GM12864 (cell line): ENCODE results near the gene CREB3.
A peak's percentile ranks its signal among the peaks of the same experiment; 100 is the strongest.

ENCODE experiments used
- DNase-seq: peaks from one replicate; pipeline ENCODE4 v3.0.0-alpha.2; 2011; ENCODE audit warnings: low read depth
- H3K4me3 ChIP-seq: 2 replicates; pipeline ENCODE4 v1.5.1; 2011; ENCODE audit warnings: mild to moderate bottlenecking, low read depth, low read length, control low read depth
- TF ChIP-seq, protein P1 (sequence below): IDR thresholded peaks from 2 replicates; pipeline ENCODE4 v1.5.1; 2011; ENCODE audit warnings: low read depth, mild to moderate bottlenecking, moderate library complexity, low read length, control low read depth, inconsistent platforms; ENCODE audit errors: missing control alignments

CREB3 gene, protein sequence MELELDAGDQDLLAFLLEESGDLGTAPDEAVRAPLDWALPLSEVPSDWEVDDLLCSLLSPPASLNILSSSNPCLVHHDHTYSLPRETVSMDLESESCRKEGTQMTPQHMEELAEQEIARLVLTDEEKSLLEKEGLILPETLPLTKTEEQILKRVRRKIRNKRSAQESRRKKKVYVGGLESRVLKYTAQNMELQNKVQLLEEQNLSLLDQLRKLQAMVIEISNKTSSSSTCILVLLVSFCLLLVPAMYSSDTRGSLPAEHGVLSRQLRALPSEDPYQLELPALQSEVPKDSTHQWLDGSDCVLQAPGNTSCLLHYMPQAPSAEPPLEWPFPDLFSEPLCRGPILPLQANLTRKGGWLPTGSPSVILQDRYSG

DNA sequence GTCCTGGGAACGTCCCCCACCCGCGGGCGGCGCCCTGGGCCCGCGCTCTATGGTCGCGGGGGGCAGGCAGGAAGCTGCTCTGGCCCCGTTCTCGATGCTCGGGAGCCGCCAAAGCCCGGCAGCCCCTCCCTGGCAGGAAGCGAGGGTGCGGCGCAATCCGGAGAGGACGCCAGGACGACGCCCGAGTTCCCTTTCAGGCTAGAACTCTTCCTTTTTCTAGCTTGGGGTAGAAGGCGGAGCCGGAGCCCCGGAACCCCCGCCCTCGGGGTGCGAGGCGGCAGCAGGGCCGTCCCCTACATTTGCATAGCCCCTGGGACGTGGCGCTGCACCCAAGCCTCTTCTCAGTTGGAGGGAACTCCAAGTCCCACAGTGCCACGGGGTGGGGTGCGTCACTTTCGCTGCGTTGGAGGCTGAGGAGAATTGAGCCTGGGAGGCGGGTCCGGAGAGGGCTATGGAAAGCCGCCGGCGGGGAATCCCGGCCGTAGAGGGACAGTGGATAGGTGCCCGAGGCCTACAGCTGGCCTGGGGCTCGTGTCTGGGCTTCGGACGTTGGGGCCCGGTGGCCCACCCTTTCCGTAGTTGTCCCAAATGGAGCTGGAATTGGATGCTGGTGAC is at the start of gene CREB3, which contains the start of gene TLN1:
Gene CREB3 (plus strand): TSS at position 482 of the 615 bp plus-strand sequence. CDS start 107 bp downstream, at position 589.
Gene TLN1 (minus strand): TSS at position 11 of the 615 bp plus-strand sequence. CDS start 6,501 bp downstream, outside the sequence.
- TF ChIP-seq, protein P1, sequence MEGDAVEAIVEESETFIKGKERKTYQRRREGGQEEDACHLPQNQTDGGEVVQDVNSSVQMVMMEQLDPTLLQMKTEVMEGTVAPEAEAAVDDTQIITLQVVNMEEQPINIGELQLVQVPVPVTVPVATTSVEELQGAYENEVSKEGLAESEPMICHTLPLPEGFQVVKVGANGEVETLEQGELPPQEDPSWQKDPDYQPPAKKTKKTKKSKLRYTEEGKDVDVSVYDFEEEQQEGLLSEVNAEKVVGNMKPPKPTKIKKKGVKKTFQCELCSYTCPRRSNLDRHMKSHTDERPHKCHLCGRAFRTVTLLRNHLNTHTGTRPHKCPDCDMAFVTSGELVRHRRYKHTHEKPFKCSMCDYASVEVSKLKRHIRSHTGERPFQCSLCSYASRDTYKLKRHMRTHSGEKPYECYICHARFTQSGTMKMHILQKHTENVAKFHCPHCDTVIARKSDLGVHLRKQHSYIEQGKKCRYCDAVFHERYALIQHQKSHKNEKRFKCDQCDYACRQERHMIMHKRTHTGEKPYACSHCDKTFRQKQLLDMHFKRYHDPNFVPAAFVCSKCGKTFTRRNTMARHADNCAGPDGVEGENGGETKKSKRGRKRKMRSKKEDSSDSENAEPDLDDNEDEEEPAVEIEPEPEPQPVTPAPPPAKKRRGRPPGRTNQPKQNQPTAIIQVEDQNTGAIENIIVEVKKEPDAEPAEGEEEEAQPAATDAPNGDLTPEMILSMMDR = no peak
- DNase-seq = peak; percentile 94
- peak within 1 kb of the TSS; percentile 71 for H3K4me3 ChIP-seq

DNA sequence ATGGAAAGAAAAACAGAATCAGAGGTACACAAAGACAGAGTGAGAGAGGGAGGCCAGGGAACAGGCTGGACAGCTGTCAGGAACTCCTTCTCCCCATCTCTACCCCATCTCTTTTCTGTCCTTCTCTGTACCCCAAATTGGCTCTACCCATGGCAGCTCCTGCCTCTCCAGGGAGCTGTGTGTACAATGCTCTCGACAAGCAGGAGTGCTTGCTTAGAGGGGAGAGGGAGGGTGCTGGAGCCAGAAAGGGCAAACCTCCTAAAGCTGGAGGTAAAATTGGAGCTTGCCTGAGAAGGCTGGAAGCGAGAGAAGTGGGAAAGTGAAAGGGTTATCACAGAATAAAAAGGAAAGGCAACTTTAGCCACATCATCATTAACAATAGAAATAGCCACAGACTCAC is 49.1 kb upstream of the CREB3 start:
- TF ChIP-seq, protein P1 = no peak
- DNase-seq = no peak
- H3K4me3 ChIP-seq = no peak overlapping the region

DNA sequence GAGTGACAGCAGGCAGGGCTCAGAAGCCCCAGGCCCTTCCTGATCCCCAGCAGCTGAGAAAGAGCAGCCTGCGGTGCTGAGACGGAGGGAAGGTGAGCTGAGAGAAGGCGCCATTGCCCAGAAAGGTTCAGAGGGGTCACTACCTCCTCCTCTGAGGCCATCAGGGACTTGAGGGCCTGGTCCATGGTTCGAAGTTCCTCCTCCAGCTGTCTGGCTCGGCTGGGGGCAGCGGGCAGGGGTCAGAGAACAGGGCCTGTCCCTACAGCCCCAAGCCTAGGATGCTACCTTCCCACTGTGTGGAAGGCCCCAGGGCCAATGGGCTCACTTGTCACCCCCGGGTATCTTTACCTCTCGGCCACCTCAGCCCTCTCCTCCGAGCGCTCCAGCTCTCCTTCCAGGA is 47.5 kb upstream of the CREB3 start:
- no peak for DNase-seq
- no peak overlapping the region for H3K4me3 ChIP-seq
- TF ChIP-seq, protein P1 = no peak

DNA sequence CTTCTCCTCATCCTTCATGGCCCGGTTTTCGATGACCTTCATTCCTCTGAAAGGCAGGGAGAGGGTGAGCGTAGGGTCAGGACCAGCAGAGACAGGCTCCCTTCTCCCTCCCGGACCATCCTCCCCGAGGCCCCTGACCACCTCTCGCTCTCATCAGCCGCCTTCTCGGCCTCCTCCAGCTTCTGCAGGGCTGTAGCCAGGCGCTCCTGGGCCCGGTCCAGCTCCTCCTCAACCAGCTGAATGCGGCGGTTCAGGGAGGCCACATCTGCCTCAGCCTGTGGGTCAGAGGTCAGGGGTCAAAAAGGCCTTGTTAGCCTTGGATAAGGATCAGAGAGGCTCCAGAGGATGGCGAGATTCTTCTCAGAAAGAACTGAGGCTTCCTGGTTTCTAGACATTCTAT is 47.0 kb upstream of the CREB3 start:
- no peak overlapping the region for H3K4me3 ChIP-seq
- DNase-seq = no peak
- TF ChIP-seq, protein P1 = no peak

DNA sequence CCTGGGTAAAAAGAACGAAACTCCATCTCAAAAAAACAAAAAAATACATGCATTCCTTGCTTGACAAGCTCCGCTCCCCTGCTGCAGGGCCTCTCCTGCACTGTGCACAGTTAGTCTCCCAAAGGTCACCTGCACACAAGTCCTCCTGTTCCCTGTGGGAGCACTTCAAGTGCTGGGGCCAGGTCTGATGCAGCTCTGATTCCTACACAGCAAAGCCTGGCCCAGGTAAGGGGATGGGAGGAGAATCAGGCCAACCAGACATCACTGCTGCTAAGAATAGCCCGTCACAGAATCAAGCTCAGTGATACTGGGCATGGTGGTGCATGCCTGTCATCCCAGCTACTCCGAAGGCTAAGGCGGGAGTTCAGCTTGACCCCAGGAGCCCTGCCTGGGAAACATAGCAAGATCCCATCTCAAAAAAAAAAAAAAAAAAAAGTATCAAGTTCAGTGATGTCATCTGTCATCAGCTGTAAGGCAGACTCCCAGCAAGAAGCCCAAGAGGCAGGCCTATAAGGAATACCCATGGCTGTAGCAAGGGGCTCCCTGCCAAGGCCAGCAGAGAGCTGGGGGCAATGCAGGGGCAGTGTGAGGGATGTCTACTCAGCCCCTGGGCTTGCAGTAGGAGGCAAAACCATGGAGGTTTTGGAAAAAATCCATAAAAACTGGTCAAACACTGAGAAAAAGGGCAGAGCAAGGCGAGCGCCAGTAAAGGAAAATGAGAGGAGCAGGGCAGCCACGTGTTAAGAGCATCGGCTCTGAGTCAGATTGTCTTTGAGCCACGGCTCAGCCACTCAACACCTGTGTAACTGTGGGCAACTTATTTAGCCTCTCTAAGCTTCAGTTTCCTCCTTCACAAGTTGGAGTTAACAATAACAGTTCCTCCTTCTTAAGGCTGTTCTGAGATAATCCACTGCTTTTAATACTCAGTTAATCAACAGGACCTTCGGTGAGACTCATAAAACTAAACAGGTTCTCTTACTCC is 46.0 kb upstream of the CREB3 start:
- DNase-seq = no peak
- H3K4me3 ChIP-seq = no peak overlapping the region
- TF ChIP-seq, protein P1 = no peak

DNA sequence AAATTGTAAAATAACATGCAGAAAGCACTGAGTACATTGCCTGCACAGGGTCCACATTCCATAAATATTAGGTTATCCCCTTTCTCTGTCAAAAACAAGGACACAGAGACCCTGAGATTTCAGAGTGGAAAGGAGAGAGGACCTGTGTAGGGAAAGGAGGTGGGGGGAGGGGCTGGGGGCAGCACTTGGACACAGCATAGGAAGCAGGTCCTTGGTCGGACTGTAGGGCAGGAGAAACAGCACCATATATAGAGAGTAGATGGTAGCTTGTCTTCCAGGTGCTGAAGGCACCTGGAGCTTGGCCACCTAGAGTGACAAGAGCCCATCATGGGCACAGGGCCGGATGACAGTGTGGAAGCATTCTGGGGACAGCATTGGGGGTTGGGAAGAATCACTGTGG is 45.2 kb upstream of the CREB3 start:
- TF ChIP-seq, protein P1 = no peak
- no peak for DNase-seq
- no peak overlapping the region for H3K4me3 ChIP-seq
